Upper lobe of left lung (tissue), 6 donors: ENCODE results near the gene CDHR1. TPM values are rescaled to one million over a fixed set of nuclear protein-coding genes. Genes with fewer than 3 reads are reported as not detected.

Source experiments
- ATAC-seq, 2 donors: fragments of 200-7000 bp; cut with Tn5 transposase; one replicate each; pipeline ENCODE4 v1.9.1; 2022; ENCODE audit warnings: mild to moderate bottlenecking in 2 of 2, moderate library complexity in 2 of 2; ENCODE audit not compliant: low FRiP score in 2 of 2
- DNase-seq, 2 donors: peaks; one replicate each; pipeline ENCODE4 v3.0.0-alpha.2; 2019 to 2020
- H3K27ac ChIP-seq, 4 donors: fragments of 200-600 bp; sonication (generic); one replicate each; pipeline ENCODE4 v1.5.1; 2016 to 2019
- H3K27me3 ChIP-seq, 4 donors: fragments of 200-600 bp; sonication (generic); one replicate each; pipeline ENCODE4 v1.5.1; 2017 to 2019
- H3K36me3 ChIP-seq, 4 donors: fragments of 200-600 bp; sonication (generic); one replicate each; pipeline ENCODE4 v1.5.1; 2016 to 2019
- H3K4me1 ChIP-seq, 4 donors: fragments of 200-600 bp; sonication (generic); one replicate each; pipeline ENCODE4 v1.5.1; 2018 to 2019
- H3K4me3 ChIP-seq, 4 donors: fragments of 200-600 bp; sonication (generic); one replicate each; pipeline ENCODE4 v1.5.1; 2017 to 2019; ENCODE audit warnings: mild to moderate bottlenecking in 2 of 4, moderate library complexity in 1 of 4
- H3K9me3 ChIP-seq, 4 donors: fragments of 200-600 bp; sonication (generic); one replicate each; pipeline ENCODE4 v1.5.1; 2018 to 2019
- CTCF ChIP-seq, 6 experiments: fragments of 450-650 bp in 4 of 6; fragments of 200-600 bp in 2 of 6; sonication (generic) in 2 of 6; IDR thresholded peaks; one replicate each; pipeline ENCODE4 v1.5.1; 2016 to 2019; ENCODE audit warnings: antibody characterized with exemption in 6 of 6
- EP300 ChIP-seq, 4 donors: sonication (generic); formaldehyde crosslinking; IDR thresholded peaks; one replicate each; pipeline ENCODE4 v1.5.1; 2017; ENCODE audit warnings: antibody characterized with exemption in 4 of 4, control low read depth in 2 of 4
- POLR2A ChIP-seq, 4 donors: fragments of 450-650 bp; IDR thresholded peaks; one replicate each; pipeline ENCODE4 v1.5.1; 2016 to 2017; ENCODE audit warnings: antibody characterized with exemption in 4 of 4, mild to moderate bottlenecking in 2 of 4
- POLR2AphosphoS5 ChIP-seq, 2 donors: sonication (generic); formaldehyde crosslinking; IDR thresholded peaks; one replicate each; pipeline ENCODE4 v1.5.1; 2017; ENCODE audit warnings: antibody characterized with exemption in 2 of 2
- WGBS, 2 donors: methylation state at CpG; one replicate each; pipeline ENCODE4 v1.1.5; 2017 to 2018; 5-methylcytosine and 5-hydroxymethylcytosine counted together
- total RNA-seq, 6 donors: library from RNA; depleted of rRNA in 4 of 6; stranded (reverse); fragments of >200 nt in 4 of 6; gene quantifications; one replicate each; pipeline versions ENCODE4 v1.1.0 to v1.2.1, GENCODE V29; 2016 to 2021
- donor health status: DM: no; HTN: no; CAD: no; lungs with moderate emphysema.
- donor health status: DM: no; HTN: yes; CAD: no; lungs with severe emphysema.

The CDHR1 gene
- total RNA-seq, 6 donors from 2014 or later: 0.30 to 0.46 (median 0.33) TPM; not detected in 2

GRCh38 chr10:84191106-84191505 lies 3.2 kb upstream of the CDHR1 start:
- 58 to 73% methylated on average over 4 to 5 of the region's 5 CpGs for WGBS, 2 donors
- DNase-seq: no peak
- TF ChIP-seq POLR2A (IDR thresholded peaks at IDR 0.05) (no peak), EP300 (IDR thresholded peaks at IDR 0.05) (no peak), CTCF (IDR thresholded peaks at IDR 0.05) (no peak), POLR2AphosphoS5 (IDR thresholded peaks at IDR 0.05) (no peak)

GRCh38 chr10:84193327-84193726 lies 1.0 kb upstream of the CDHR1 start:
- no peaks in the 10 kb centered on the region for H3K36me3 ChIP-seq
- DNase-seq (no peak), ATAC-seq (no peak)
- H3K4me3 ChIP-seq: no peak overlapping the region
- WGBS, 2 donors: 85 to 93% methylated on average over 2 of the region's 2 CpGs
- peaks cover 5 to 15% (median 12%) of the 10 kb centered on the region in 4 donors for H3K4me1 ChIP-seq
- H3K27me3 ChIP-seq: peaks cover 0 to 23% (median 9%) of the 10 kb centered on the region in 4 donors
- no peak for TF ChIP-seq CTCF (IDR thresholded peaks at IDR 0.05)
- TF ChIP-seq POLR2A (IDR thresholded peaks at IDR 0.05): no peak
- TF ChIP-seq EP300 (IDR thresholded peaks at IDR 0.05): no peak
- no peak for TF ChIP-seq POLR2AphosphoS5 (IDR thresholded peaks at IDR 0.05)
- no peaks in the 10 kb centered on the region for H3K9me3 ChIP-seq
- H3K27ac ChIP-seq: no peak overlapping the region

More at GRCh38 chr10:84191106-84191505, 3.2 kb upstream of the CDHR1 start:
- H3K27ac ChIP-seq: no peak overlapping the region
- H3K9me3 ChIP-seq: no peaks in the 10 kb centered on the region
- peaks cover 0 to 22% (median 9%) of the 10 kb centered on the region in 4 donors for H3K27me3 ChIP-seq
- no peak for ATAC-seq
- peaks cover 5 to 15% (median 12%) of the 10 kb centered on the region in 4 donors for H3K4me1 ChIP-seq
- H3K4me3 ChIP-seq: no peak overlapping the region
- H3K36me3 ChIP-seq: no peaks in the 10 kb centered on the region

- ATAC-seq (no peak), DNase-seq (no peak)
- Histone ChIP-seq H3K4me1 (peaks cover 5 to 15% (median 12%) of the 10 kb centered on the region in 4 donors), H3K36me3 (no peaks in the 10 kb centered on the region), H3K9me3 (no peaks in the 10 kb centered on the region), H3K4me3 (peak overlapping the region in 3 of 4 donors; percentile 35 to 53 (median 43)), H3K27ac (no peak overlapping the region), H3K27me3 (peaks cover 0 to 23% (median 9%) of the 10 kb centered on the region in 4 donors)
- no peak for TF ChIP-seq CTCF (IDR thresholded peaks at IDR 0.05)
- no peak for TF ChIP-seq POLR2A (IDR thresholded peaks at IDR 0.05)
- TF ChIP-seq EP300 (IDR thresholded peaks at IDR 0.05): no peak
- TF ChIP-seq POLR2AphosphoS5 (IDR thresholded peaks at IDR 0.05): no peak
- WGBS, 2 donors: 21 to 30% methylated on average over 5 of the region's 5 CpGs
Observed at GRCh38 chr10:84193846-84194423, 402 bp upstream of the CDHR1 start.

- peaks cover 0 to 23% (median 9%) of the 10 kb centered on the region in 4 donors for H3K27me3 ChIP-seq
- peak overlapping the region in 3 of 4 donors; percentile 35 to 53 (median 43) for H3K4me3 ChIP-seq
Observed at GRCh38 chr10:84195044-84195830, 900 bp downstream of the CDHR1 start.

More at GRCh38 chr10:84195044-84195830, 900 bp downstream of the CDHR1 start:
- H3K4me1 ChIP-seq: peaks cover 5 to 15% (median 12%) of the 10 kb centered on the region in 4 donors
- H3K9me3 ChIP-seq: no peaks in the 10 kb centered on the region
- TF ChIP-seq EP300 (IDR thresholded peaks at IDR 0.05): no peak
- no peak for TF ChIP-seq POLR2A (IDR thresholded peaks at IDR 0.05)
- TF ChIP-seq CTCF (IDR thresholded peaks at IDR 0.05): no peak
- no peak for TF ChIP-seq POLR2AphosphoS5 (IDR thresholded peaks at IDR 0.05)
- ATAC-seq: no peak
- WGBS, 2 donors: 36 to 50% methylated on average over 11 to 25 of the region's 43 CpGs
- no peaks in the 10 kb centered on the region for H3K36me3 ChIP-seq
- DNase-seq: peak in 1 of 2 donors; percentile 75
- H3K27ac ChIP-seq: no peak overlapping the region
